ENCODE measurements around the gene CEL. TPM values are rescaled to one million over a fixed set of nuclear protein-coding genes. Genes with fewer than 3 reads are reported as not detected.

CEL gene
- total and polyA plus RNA-seq, 10 of the 15 experiments (the other 5 are each of a cell fraction or from before 2014, with no cell fraction given) = 0.05 to 4.1 (median 0.29) TPM; not detected in 2

- Histone ChIP-seq H3K79me2 (ENCODE audit: control insufficient read depth, insufficient read depth, low read length) (no peaks in the 10 kb centered on the region), H3K9ac (ENCODE audit: control insufficient read depth, insufficient read depth, low read length) (no peak overlapping the region), H2AFZ (ENCODE audit: control insufficient read depth, low read depth, low read length) (no peak overlapping the region), H4K20me1 (ENCODE audit: control insufficient read depth, insufficient read depth) (no peaks in the 10 kb centered on the region), H3K9me3 (replicated peaks; ENCODE audit: control insufficient read depth, insufficient read depth, low read length) (no peaks in the 10 kb centered on the region), H3K4me3 (no peak overlapping the region), H3K4me1 (ENCODE audit: control insufficient read depth, insufficient read depth, low read length) (peaks cover 18% of the 10 kb centered on the region), H3K27me3 (replicated peaks in 1 of 2; ENCODE audit: control insufficient read depth in 2 of 2, insufficient read depth in 2 of 2, low read length in 1 of 2) (no peaks in the 10 kb centered on the region), H3K27ac (ENCODE audit: control insufficient read depth, insufficient read depth) (no peak overlapping the region), H3K36me3 (ENCODE audit: control insufficient read depth in 2 of 2, insufficient read depth in 2 of 2, low read length in 1 of 2) (peaks cover 10 to 37% of the 10 kb centered on the region in 2 experiments; a peak in 3 of 4 replicates), H3K4me2 (ENCODE audit: control insufficient read depth, insufficient read depth) (no peak overlapping the region)
- SMC1A ChIA-PET (ENCODE audit: uncharacterized antibody, unreplicated experiment) = no interaction called here
- BruUV-seq (replicated peaks) = no TSS peak
- no peak for DNase-seq (ENCODE audit: low read depth, low spot score)
- CTCF ChIA-PET = interaction anchor here (2.1 kb wide), 1 partner anchor 33 kb away, joined by 4 read pairs; no protein-coding TSS in a partner anchor
- in situ Hi-C loops (cut with MboI) (no loop called here), intact Hi-C loops (cut with micrococcal nuclease; ENCODE audit: unreplicated experiment) (no loop called here)
- no peak for ATAC-seq
- WGBS (ENCODE audit: insufficient coverage, insufficient replicate concordance, low lambda C conversion rate, missing lambda C conversion rate) = 90% methylated on average over 16 of the region's 16 CpGs
- RAD21 ChIA-PET (ENCODE audit: unreplicated experiment) = no interaction called here
- TF ChIP-seq ZBED1 (IDR thresholded peaks at IDR 0.05; ENCODE audit: borderline replicate concordance) = no peak
- TF ChIP-seq KLF5 (IDR thresholded peaks at IDR 0.05; ENCODE audit: partially characterized antibody) = no peak
- TF ChIP-seq SUZ12 (IDR thresholded peaks at IDR 0.05; ENCODE audit: unreplicated experiment) = no peak
- no peak for TF ChIP-seq LARP7 (IDR thresholded peaks at IDR 0.05)
- TF ChIP-seq DPF2 (IDR thresholded peaks at IDR 0.05) = no peak
- no peak for TF ChIP-seq STAT1 (conservative IDR thresholded peaks at IDR 0.05)
- TF ChIP-seq PBX3 (IDR thresholded peaks at IDR 0.05; ENCODE audit: insufficient replicate concordance, low read depth, low read length) = no peak
- TF ChIP-seq NFYA (IDR thresholded peaks at IDR 0.05; ENCODE audit: borderline replicate concordance, low read depth, low read length) = no peak
- POLR2A ChIA-PET = no interaction called here
- FAIRE-seq = no peak
These were observed 6.8 kb upstream of the CEL start for GRCh38 chr9:133054966-133055365.
